GM23338 (cell line): ENCODE results near the gene GOLGA6D. TPM values are rescaled to one million over a fixed set of nuclear protein-coding genes. Genes with fewer than 3 reads are reported as not detected.
"Not testable (repeated sequence)": the region's sequence is repeated elsewhere in the genome, so short reads cannot be mapped to it uniquely, and the experiment has no call there.

Experiments
- ATAC-seq: fragments of 200-7000 bp; cut with Tn5 transposase; 3 replicates; pipeline ENCODE4 v1.9.1; 2020
- DNase-seq: peaks from one replicate; pipeline ENCODE4 v3.0.0-alpha.2; 2015; ENCODE audit warnings: low spot score
- H2AFZ ChIP-seq: fragments of 200-600 bp; sonication (generic); 2 replicates; pipeline ENCODE4 v1.8.0; 2016; ENCODE audit warnings: antibody characterized with exemption, mild to moderate bottlenecking, moderate library complexity
- H3F3A ChIP-seq: fragments of 200-600 bp; sonication (generic); replicated peaks from 2 replicates; pipeline ENCODE4 v1.8.0; 2017; ENCODE audit warnings: antibody characterized with exemption, mixed run types, low read depth
- H3K27ac ChIP-seq: fragments of 200-600 bp; sonication (generic); 2 replicates; pipeline ENCODE4 v1.6.1; 2016; ENCODE audit warnings: low read depth
- H3K27me3 ChIP-seq: fragments of 200-600 bp; sonication (generic); 2 replicates; pipeline ENCODE4 v1.8.0; 2016; ENCODE audit warnings: mild to moderate bottlenecking, mixed run types, moderate library complexity; ENCODE audit not compliant: insufficient read depth
- H3K36me3 ChIP-seq: fragments of 200-600 bp; sonication (generic); 2 replicates; pipeline ENCODE4 v1.8.0; 2016; ENCODE audit warnings: mild to moderate bottlenecking; ENCODE audit not compliant: insufficient read depth
- H3K4me1 ChIP-seq: fragments of 200-600 bp; sonication (generic); 2 replicates; pipeline ENCODE4 v1.8.0; 2016; ENCODE audit warnings: mild to moderate bottlenecking, moderate library complexity; ENCODE audit not compliant: insufficient read depth
- H3K4me2 ChIP-seq: fragments of 200-600 bp; sonication (generic); 2 replicates; pipeline ENCODE4 v1.7.1; 2017; ENCODE audit warnings: mixed run types
- H3K4me3 ChIP-seq: fragments of 200-600 bp; sonication (generic); 2 replicates; pipeline ENCODE4 v1.6.1; 2016; ENCODE audit warnings: mixed run types
- H3K79me2 ChIP-seq: fragments of 200-600 bp; sonication (generic); replicated peaks from 2 replicates; pipeline ENCODE4 v1.8.0; 2017; ENCODE audit warnings: mild to moderate bottlenecking; ENCODE audit not compliant: insufficient read depth
- H3K9me2 ChIP-seq: fragments of 200-600 bp; sonication (generic); 2 replicates; pipeline ENCODE4 v1.8.0; 2017; ENCODE audit not compliant: insufficient read depth
- H4K20me1 ChIP-seq: fragments of 200-600 bp; sonication (generic); replicated peaks from 2 replicates; pipeline ENCODE4 v1.8.0; 2017; ENCODE audit warnings: mild to moderate bottlenecking; ENCODE audit not compliant: insufficient read depth
- H3K27ac Mint-ChIP-seq: 2 replicates; pipeline ENCODE4 v1.8.0; 2020; ENCODE audit warnings: inconsistent platforms, mild to moderate bottlenecking, moderate library complexity, mixed read lengths
- H3K27me3 Mint-ChIP-seq: 3 replicates; pipeline ENCODE4 v1.8.0; 2022; ENCODE audit warnings: low read depth, mild to moderate bottlenecking, moderate library complexity, mixed read lengths, inconsistent platforms; ENCODE audit not compliant: insufficient read depth, poor library complexity
- H3K36me3 Mint-ChIP-seq: 3 replicates; pipeline ENCODE4 v1.8.0; 2021; ENCODE audit warnings: low read depth, mild to moderate bottlenecking, inconsistent platforms, moderate library complexity, mixed read lengths
- H3K4me1 Mint-ChIP-seq: 3 replicates; pipeline ENCODE4 v1.8.0; 2020; ENCODE audit warnings: mild to moderate bottlenecking, inconsistent platforms, mixed read lengths
- H3K4me3 Mint-ChIP-seq: 3 replicates; pipeline ENCODE4 v1.8.0; 2021; ENCODE audit warnings: moderate library complexity, mild to moderate bottlenecking, inconsistent platforms, mixed read lengths
- H3K9me3 Mint-ChIP-seq: 3 replicates; pipeline ENCODE4 v1.8.0; 2020; ENCODE audit warnings: moderate library complexity, mild to moderate bottlenecking, inconsistent platforms, mixed read lengths
- CREB1 ChIP-seq: fragments of 250-450 bp; sonication (Bioruptor Pico); IDR thresholded peaks from 2 replicates; pipeline ENCODE4 v1.5.0; 2020; ENCODE audit warnings: low read depth, mild to moderate bottlenecking, moderate library complexity
- ETS1 ChIP-seq: IDR thresholded peaks from 2 replicates; pipeline ENCODE4 v1.6.1; 2016; ENCODE audit warnings: antibody characterized with exemption
- EZH2 ChIP-seq: fragments of 200-600 bp; sonication (generic); IDR thresholded peaks from one replicate; pipeline ENCODE4 v1.8.0; 2017; ENCODE audit warnings: antibody characterized with exemption, mild to moderate bottlenecking, low read depth; ENCODE audit not compliant: unreplicated experiment
- EZH2phosphoT487 ChIP-seq: fragments of 200-600 bp; sonication (generic); IDR thresholded peaks from one replicate; pipeline ENCODE4 v1.8.1; 2018; ENCODE audit warnings: antibody characterized with exemption; ENCODE audit not compliant: unreplicated experiment
- JUNB ChIP-seq: IDR thresholded peaks from one replicate; pipeline ENCODE4 v1.6.1; 2016; ENCODE audit warnings: antibody characterized with exemption; ENCODE audit not compliant: unreplicated experiment
- NANOG ChIP-seq: IDR thresholded peaks from 2 replicates; pipeline ENCODE4 v1.6.1; 2016; ENCODE audit warnings: antibody characterized with exemption, borderline replicate concordance
- POLR2AphosphoS5 ChIP-seq: IDR thresholded peaks from 2 replicates; pipeline ENCODE4 v1.6.1; 2016; ENCODE audit warnings: antibody characterized with exemption, low read depth
- STAT1 ChIP-seq: IDR thresholded peaks from one replicate; pipeline ENCODE4 v1.6.1; 2016; ENCODE audit warnings: antibody characterized with exemption; ENCODE audit not compliant: unreplicated experiment
- ZNF114 ChIP-seq: fragments of 250-450 bp; sonication (Bioruptor Pico); IDR thresholded peaks from 2 replicates; pipeline ENCODE4 v1.5.0; 2020; ENCODE audit warnings: mild to moderate bottlenecking, moderate library complexity
- polyA plus RNA-seq: library from polyadenylated mRNA; unstranded; fragments of >200 nt; fragmentation: Nextera tagmentation; extraction: Ambion mirVana; gene quantifications from 2 replicates; pipeline ENCODE4 v1.2.1, GENCODE V29; 2016
- total RNA-seq: library from RNA; depleted of rRNA; stranded (reverse); fragments of >200 nt; shearing (Covaris generic); gene quantifications from 2 replicates; pipeline ENCODE4 v1.2.3, GENCODE V29; 2014
- TF ChIP-seq, protein P1 (sequence below): IDR thresholded peaks from one replicate; pipeline ENCODE4 v1.6.1; 2018; ENCODE audit warnings: antibody characterized with exemption; ENCODE audit not compliant: unreplicated experiment
- TF ChIP-seq, protein P2 (sequence below), 2 experiments: fragments of 200-600 bp in 1 of 2; sonication (generic) in 1 of 2; conservative IDR thresholded peaks; 2 replicates each; pipeline versions ENCODE4 v1.5.1 to v1.6.1; 2016 to 2017; ENCODE audit warnings: antibody characterized with exemption in 2 of 2, low read depth in 2 of 2, mild to moderate bottlenecking in 2 of 2, moderate library complexity in 1 of 2

The GOLGA6D gene
- total and polyA plus RNA-seq, 2 experiments from 2014 or later: 0.99 to 1.0 TPM

GRCh38 chr15:75319231-75319897 lies 36.7 kb downstream of the GOLGA6D start:
- not testable (repeated sequence) for H3K4me2 ChIP-seq, H3K27ac Mint-ChIP-seq, H3K4me3 Mint-ChIP-seq, DNase-seq, H3K36me3 ChIP-seq, H2AFZ ChIP-seq, H3K4me1 Mint-ChIP-seq, H3K36me3 Mint-ChIP-seq, ATAC-seq, H3K4me3 ChIP-seq, H3K79me2 ChIP-seq, H3K9me2 ChIP-seq, H3F3A ChIP-seq, H3K4me1 ChIP-seq, H4K20me1 ChIP-seq, H3K27ac ChIP-seq, H3K27me3 ChIP-seq
- H3K9me3 Mint-ChIP-seq: peaks cover 10% of the 10 kb centered on the region; the same call in 2 of the 3 replicates
- peaks cover 17% of the 10 kb centered on the region for H3K27me3 Mint-ChIP-seq

- H3K4me2 ChIP-seq: no peak overlapping the region
- TF ChIP-seq STAT1 (no peak), ETS1 (no peak), EZH2phosphoT487 (no peak), POLR2AphosphoS5 (no peak), NANOG (no peak), ZNF114 (CRISPR knock-in tag) (no peak), EZH2 (no peak), JUNB (no peak), CREB1 (no peak)
- TF ChIP-seq, protein P1, sequence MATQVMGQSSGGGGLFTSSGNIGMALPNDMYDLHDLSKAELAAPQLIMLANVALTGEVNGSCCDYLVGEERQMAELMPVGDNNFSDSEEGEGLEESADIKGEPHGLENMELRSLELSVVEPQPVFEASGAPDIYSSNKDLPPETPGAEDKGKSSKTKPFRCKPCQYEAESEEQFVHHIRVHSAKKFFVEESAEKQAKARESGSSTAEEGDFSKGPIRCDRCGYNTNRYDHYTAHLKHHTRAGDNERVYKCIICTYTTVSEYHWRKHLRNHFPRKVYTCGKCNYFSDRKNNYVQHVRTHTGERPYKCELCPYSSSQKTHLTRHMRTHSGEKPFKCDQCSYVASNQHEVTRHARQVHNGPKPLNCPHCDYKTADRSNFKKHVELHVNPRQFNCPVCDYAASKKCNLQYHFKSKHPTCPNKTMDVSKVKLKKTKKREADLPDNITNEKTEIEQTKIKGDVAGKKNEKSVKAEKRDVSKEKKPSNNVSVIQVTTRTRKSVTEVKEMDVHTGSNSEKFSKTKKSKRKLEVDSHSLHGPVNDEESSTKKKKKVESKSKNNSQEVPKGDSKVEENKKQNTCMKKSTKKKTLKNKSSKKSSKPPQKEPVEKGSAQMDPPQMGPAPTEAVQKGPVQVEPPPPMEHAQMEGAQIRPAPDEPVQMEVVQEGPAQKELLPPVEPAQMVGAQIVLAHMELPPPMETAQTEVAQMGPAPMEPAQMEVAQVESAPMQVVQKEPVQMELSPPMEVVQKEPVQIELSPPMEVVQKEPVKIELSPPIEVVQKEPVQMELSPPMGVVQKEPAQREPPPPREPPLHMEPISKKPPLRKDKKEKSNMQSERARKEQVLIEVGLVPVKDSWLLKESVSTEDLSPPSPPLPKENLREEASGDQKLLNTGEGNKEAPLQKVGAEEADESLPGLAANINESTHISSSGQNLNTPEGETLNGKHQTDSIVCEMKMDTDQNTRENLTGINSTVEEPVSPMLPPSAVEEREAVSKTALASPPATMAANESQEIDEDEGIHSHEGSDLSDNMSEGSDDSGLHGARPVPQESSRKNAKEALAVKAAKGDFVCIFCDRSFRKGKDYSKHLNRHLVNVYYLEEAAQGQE: no peak
- TF ChIP-seq, protein P2, sequence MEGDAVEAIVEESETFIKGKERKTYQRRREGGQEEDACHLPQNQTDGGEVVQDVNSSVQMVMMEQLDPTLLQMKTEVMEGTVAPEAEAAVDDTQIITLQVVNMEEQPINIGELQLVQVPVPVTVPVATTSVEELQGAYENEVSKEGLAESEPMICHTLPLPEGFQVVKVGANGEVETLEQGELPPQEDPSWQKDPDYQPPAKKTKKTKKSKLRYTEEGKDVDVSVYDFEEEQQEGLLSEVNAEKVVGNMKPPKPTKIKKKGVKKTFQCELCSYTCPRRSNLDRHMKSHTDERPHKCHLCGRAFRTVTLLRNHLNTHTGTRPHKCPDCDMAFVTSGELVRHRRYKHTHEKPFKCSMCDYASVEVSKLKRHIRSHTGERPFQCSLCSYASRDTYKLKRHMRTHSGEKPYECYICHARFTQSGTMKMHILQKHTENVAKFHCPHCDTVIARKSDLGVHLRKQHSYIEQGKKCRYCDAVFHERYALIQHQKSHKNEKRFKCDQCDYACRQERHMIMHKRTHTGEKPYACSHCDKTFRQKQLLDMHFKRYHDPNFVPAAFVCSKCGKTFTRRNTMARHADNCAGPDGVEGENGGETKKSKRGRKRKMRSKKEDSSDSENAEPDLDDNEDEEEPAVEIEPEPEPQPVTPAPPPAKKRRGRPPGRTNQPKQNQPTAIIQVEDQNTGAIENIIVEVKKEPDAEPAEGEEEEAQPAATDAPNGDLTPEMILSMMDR (conservative IDR thresholded peaks at IDR 0.05; ENCODE audit: low read depth in 2 of 2): no peak
Observed at GRCh38 chr15:75321711-75322110, 39.1 kb downstream of the GOLGA6D start.

More at GRCh38 chr15:75321711-75322110, 39.1 kb downstream of the GOLGA6D start:
- H3K27me3 ChIP-seq: no peaks in the 10 kb centered on the region
- H3K79me2 ChIP-seq: no peaks in the 10 kb centered on the region
- Mint-ChIP-seq H3K4me3 (no peak overlapping the region), H3K9me3 (peaks cover 10% of the 10 kb centered on the region; the same call in 2 of the 3 replicates), H3K27me3 (peaks cover 17% of the 10 kb centered on the region), H3K36me3 (no peaks in the 10 kb centered on the region), H3K4me1 (no peaks in the 10 kb centered on the region), H3K27ac (no peak overlapping the region)
- ATAC-seq (no peak), DNase-seq (no peak)
- no peaks in the 10 kb centered on the region for H3F3A ChIP-seq
- H2AFZ ChIP-seq: no peak overlapping the region
- H3K27ac ChIP-seq: no peak overlapping the region
- H3K9me2 ChIP-seq: no peaks in the 10 kb centered on the region
- no peaks in the 10 kb centered on the region for H3K4me1 ChIP-seq
- no peaks in the 10 kb centered on the region for H3K36me3 ChIP-seq
- no peak overlapping the region for H3K4me3 ChIP-seq
- no peaks in the 10 kb centered on the region for H4K20me1 ChIP-seq
